ENCODE results near the gene TMEM30B.

GRCh38 chr14:61279082-61279481 lies 2.1 kb downstream of the TMEM30B start:
- TF ChIP-seq, protein P1, sequence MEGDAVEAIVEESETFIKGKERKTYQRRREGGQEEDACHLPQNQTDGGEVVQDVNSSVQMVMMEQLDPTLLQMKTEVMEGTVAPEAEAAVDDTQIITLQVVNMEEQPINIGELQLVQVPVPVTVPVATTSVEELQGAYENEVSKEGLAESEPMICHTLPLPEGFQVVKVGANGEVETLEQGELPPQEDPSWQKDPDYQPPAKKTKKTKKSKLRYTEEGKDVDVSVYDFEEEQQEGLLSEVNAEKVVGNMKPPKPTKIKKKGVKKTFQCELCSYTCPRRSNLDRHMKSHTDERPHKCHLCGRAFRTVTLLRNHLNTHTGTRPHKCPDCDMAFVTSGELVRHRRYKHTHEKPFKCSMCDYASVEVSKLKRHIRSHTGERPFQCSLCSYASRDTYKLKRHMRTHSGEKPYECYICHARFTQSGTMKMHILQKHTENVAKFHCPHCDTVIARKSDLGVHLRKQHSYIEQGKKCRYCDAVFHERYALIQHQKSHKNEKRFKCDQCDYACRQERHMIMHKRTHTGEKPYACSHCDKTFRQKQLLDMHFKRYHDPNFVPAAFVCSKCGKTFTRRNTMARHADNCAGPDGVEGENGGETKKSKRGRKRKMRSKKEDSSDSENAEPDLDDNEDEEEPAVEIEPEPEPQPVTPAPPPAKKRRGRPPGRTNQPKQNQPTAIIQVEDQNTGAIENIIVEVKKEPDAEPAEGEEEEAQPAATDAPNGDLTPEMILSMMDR (IDR thresholded peaks at IDR 0.05; ENCODE audit: control extremely low read depth in 1 of 3, insufficient read depth in 1 of 3, low read depth in 1 of 3, low read length in 3 of 3) = no peak
- TF ChIP-seq GABPA (IDR thresholded peaks at IDR 0.05; ENCODE audit: borderline replicate concordance, insufficient read depth, low read length) = no peak
- TF ChIP-seq TEAD4 (IDR thresholded peaks at IDR 0.05; ENCODE audit: low read depth, low read length) = no peak
- TF ChIP-seq POLR2AphosphoS5 (IDR thresholded peaks at IDR 0.05; ENCODE audit: low read depth, low read length) = no peak
- TF ChIP-seq RXRA (IDR thresholded peaks at IDR 0.05; ENCODE audit: insufficient read depth, low read depth, low read length) = no peak
- no peak for TF ChIP-seq ATF3 (IDR thresholded peaks at IDR 0.05; ENCODE audit: insufficient read depth, low read depth, low read length)
- no peak for TF ChIP-seq BACH1 (IDR thresholded peaks at IDR 0.05; ENCODE audit: low read length)
- no peak for TF ChIP-seq CBX5 (IDR thresholded peaks at IDR 0.05; ENCODE audit: low read depth, low read length)
- TF ChIP-seq MAFK (IDR thresholded peaks at IDR 0.05; ENCODE audit: low read depth, low read length) = no peak
- TF ChIP-seq RBBP5 (IDR thresholded peaks at IDR 0.05; ENCODE audit: borderline replicate concordance, low read depth, low read length) = no peak
- no peak for TF ChIP-seq EZH2 (IDR thresholded peaks at IDR 0.05; ENCODE audit: low read depth, low read length, severe bottlenecking)

All from H1 (cell line).